Thoracic aorta (tissue), 2 donors: Measurements from ENCODE around the gene PLAU. TPM values are rescaled to one million over a fixed set of nuclear protein-coding genes. Genes with fewer than 3 reads are reported as not detected.
A peak's percentile ranks its signal among the peaks of the same experiment; 100 is the strongest.

Source experiments
- ATAC-seq: fragments of 150-250 bp; one replicate; pipeline ENCODE4 v1.8.0; 2017; ENCODE audit warnings: low read depth; ENCODE audit not compliant: insufficient number of reproducible peaks, low FRiP score
- DNase-seq: peaks from one replicate; pipeline ENCODE4 v3.0.0-alpha.2; 2020; ENCODE audit warnings: low spot score
- H3K27ac ChIP-seq, 2 donors: fragments of 200-600 bp; sonication (generic); 1 replicate in 1 of 2; 2 replicates in 1 of 2; pipeline ENCODE4 v1.5.1; 2016; ENCODE audit warnings: mild to moderate bottlenecking in 2 of 2, moderate library complexity in 2 of 2
- H3K27me3 ChIP-seq: fragments of 200-600 bp; sonication (generic); replicated peaks from 2 replicates; pipeline ENCODE4 v1.6.0; 2016; ENCODE audit warnings: mild to moderate bottlenecking; ENCODE audit not compliant: insufficient read depth
- H3K36me3 ChIP-seq: fragments of 200-600 bp; sonication (generic); one replicate; pipeline ENCODE4 v1.5.1; 2016
- H3K4me1 ChIP-seq, 2 donors: fragments of 200-600 bp; sonication (generic); 1 replicate in 1 of 2; 2 replicates in 1 of 2; pipeline versions ENCODE4 v1.5.1 to v1.6.0; 2016; ENCODE audit warnings: low read depth in 2 of 2, mild to moderate bottlenecking in 1 of 2; ENCODE audit not compliant: control insufficient read depth in 1 of 2
- H3K4me3 ChIP-seq: fragments of 200-600 bp; sonication (generic); 2 replicates; pipeline ENCODE4 v1.5.1; 2016; ENCODE audit warnings: mild to moderate bottlenecking
- H3K9me3 ChIP-seq: fragments of 200-600 bp; sonication (generic); 2 replicates; pipeline ENCODE4 v1.5.1; 2016
- total RNA-seq, 2 donors: library from RNA; depleted of rRNA; stranded (reverse); fragments of >200 nt; gene quantifications; one replicate each; pipeline versions ENCODE4 v1.1.0 to v1.2.3, GENCODE V29; 2016
- TF ChIP-seq, protein P1 (sequence below): fragments of 200-600 bp; sonication (generic); IDR thresholded peaks from one replicate; pipeline ENCODE4 v1.5.1; 2019; ENCODE audit warnings: antibody characterized with exemption

The PLAU gene
- total RNA-seq, 2 donors from 2014 or later = 8.1 to 100 TPM

- ATAC-seq = no peak
- Histone ChIP-seq H3K4me1 (peaks cover 51 to 99% of the 10 kb centered on the region in 2 donors), H3K9me3 (no peaks in the 10 kb centered on the region), H3K27me3 (no peaks in the 10 kb centered on the region), H3K4me3 (peak overlapping the region; percentile 1), H3K27ac (peak overlapping the region; percentile 83 to 90), H3K36me3 (peaks cover 15% of the 10 kb centered on the region)
- DNase-seq = no peak
- TF ChIP-seq, protein P1, sequence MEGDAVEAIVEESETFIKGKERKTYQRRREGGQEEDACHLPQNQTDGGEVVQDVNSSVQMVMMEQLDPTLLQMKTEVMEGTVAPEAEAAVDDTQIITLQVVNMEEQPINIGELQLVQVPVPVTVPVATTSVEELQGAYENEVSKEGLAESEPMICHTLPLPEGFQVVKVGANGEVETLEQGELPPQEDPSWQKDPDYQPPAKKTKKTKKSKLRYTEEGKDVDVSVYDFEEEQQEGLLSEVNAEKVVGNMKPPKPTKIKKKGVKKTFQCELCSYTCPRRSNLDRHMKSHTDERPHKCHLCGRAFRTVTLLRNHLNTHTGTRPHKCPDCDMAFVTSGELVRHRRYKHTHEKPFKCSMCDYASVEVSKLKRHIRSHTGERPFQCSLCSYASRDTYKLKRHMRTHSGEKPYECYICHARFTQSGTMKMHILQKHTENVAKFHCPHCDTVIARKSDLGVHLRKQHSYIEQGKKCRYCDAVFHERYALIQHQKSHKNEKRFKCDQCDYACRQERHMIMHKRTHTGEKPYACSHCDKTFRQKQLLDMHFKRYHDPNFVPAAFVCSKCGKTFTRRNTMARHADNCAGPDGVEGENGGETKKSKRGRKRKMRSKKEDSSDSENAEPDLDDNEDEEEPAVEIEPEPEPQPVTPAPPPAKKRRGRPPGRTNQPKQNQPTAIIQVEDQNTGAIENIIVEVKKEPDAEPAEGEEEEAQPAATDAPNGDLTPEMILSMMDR = no peak
Observed at GRCh38 chr10:73865459-73866442, 45.2 kb upstream of the PLAU start.

- ATAC-seq (no peak), DNase-seq (no peak)
- no peaks in the 10 kb centered on the region for H3K9me3 ChIP-seq
- peaks cover 57 to 99% of the 10 kb centered on the region in 2 donors for H3K4me1 ChIP-seq
- no peaks in the 10 kb centered on the region for H3K27me3 ChIP-seq
- TF ChIP-seq, protein P1 = no peak
- peak overlapping the region; percentile 83 to 90 for H3K27ac ChIP-seq
- no peak overlapping the region for H3K4me3 ChIP-seq
- peaks cover 23% of the 10 kb centered on the region for H3K36me3 ChIP-seq
Observed at GRCh38 chr10:73866621-73867020, 44.3 kb upstream of the PLAU start.

DNA sequence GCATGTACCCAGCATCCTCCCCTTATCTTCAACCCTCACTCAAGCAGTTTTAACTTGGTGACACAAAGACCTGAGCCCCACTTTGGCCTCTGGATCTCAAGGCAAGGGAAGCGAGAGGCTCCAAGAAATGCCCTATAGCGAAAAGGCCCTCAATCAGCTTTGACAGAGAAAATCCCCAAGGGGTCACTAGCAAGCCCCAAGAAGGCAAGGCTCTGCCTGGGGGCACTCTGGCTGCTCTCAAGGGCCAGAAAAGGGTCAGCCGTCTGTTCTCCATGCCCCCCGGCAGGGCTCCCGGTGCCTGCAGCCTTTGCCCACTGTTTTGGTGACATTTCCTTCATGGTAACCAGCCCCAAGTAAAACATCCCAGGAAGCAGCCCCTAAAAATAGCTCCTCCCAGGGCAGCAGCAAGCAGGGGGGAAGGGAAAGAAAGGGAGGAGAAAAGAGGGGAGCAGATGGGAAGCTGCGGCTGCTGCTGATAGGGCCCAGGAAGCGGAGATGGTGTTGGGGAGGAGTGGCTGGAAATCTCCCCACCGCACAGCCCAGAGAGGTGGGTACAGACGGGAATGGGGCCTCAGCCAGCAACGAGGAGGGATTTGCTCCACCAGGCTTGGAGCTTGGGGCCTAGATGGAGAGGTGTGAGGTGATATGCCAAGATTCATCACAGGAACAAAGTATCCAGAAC, 43.7 kb upstream of the PLAU start:
- peaks cover 63 to 100% of the 10 kb centered on the region in 2 donors for H3K4me1 ChIP-seq

DNA sequence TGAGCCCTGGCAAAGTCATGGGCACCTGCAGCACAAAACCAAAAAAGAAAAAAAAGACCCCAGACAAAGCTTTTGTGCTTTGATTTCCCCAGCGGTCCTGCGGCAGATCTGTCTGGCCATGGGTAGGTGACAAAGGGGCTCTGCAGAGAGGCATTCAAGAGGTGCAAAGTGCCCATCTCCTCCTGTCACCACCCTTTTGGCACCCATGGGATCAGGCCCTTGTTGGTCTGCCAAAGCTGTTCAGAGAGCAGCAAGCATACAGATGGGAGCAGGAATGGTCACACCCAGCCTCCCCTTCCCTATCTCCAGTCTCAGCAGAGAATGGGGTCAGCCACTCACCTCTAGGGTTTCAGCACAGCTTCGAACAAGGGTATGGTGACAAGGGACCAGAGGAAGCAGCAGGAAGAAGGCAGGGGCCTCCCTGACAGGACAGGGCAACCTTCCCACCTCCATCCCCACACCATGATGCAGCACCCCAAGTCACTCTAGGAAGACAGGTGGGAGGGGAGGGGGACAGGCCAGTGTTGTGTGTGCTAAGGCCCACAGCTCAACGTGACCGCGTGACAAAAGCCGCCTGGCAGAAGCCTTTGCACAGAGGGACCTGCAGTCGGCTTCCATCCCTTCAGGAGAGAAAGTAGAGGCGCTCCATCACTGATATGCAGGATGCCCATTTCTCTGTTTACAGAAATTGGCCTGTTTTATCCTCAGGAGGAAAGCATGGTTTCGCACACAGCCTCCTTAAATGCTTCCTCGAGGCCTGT, 42.9 kb upstream of the PLAU start:
- TF ChIP-seq, protein P1 = no peak
- ATAC-seq = no peak

More for the DNA sequence above, 43.7 kb upstream of the PLAU start:
- Histone ChIP-seq H3K9me3 (no peaks in the 10 kb centered on the region), H3K4me3 (peak overlapping the region; percentile 50), H3K36me3 (peaks cover 23% of the 10 kb centered on the region), H3K27ac (peak overlapping the region; percentile 83 to 90), H3K27me3 (no peaks in the 10 kb centered on the region)
- TF ChIP-seq, protein P1 = no peak
- no peak for DNase-seq
- ATAC-seq = no peak

More for the DNA sequence above, 42.9 kb upstream of the PLAU start:
- Histone ChIP-seq H3K4me1 (peaks cover 62 to 100% of the 10 kb centered on the region in 2 donors), H3K27me3 (no peaks in the 10 kb centered on the region), H3K4me3 (peak overlapping the region; percentile 50), H3K9me3 (no peaks in the 10 kb centered on the region), H3K27ac (peak overlapping the region; percentile 83 to 90), H3K36me3 (peaks cover 23% of the 10 kb centered on the region)
- DNase-seq = no peak
